GM12865 (cell line): Measurements from ENCODE around the gene GDPD3.

ENCODE experiments used
- DNase-seq: peaks from one replicate; pipeline ENCODE4 v3.0.0; 2010; ENCODE audit warnings: low read depth
- H3K4me3 ChIP-seq: 2 replicates; pipeline ENCODE4 v1.5.1; 2011; ENCODE audit warnings: mild to moderate bottlenecking, low read depth, low read length, control low read depth
- CTCF ChIP-seq: IDR thresholded peaks from 2 replicates; pipeline ENCODE4 v1.5.1; 2011; ENCODE audit warnings: low read length, control low read depth, low read depth, inconsistent platforms; ENCODE audit not compliant: insufficient read depth; ENCODE audit errors: missing control alignments

The GDPD3 gene

GRCh38 chr16:30108059-30108850 lies 5.1 kb downstream of the GDPD3 start:
- DNase-seq: no peak
- H3K4me3 ChIP-seq: no peak overlapping the region
- no peak for TF ChIP-seq CTCF

GRCh38 chr16:30104492-30104891 lies 8.8 kb downstream of the GDPD3 start:
- no peak for DNase-seq
- no peak overlapping the region for H3K4me3 ChIP-seq
- no peak for TF ChIP-seq CTCF

GRCh38 chr16:30104090-30104489 lies 9.2 kb downstream of the GDPD3 start:
- no peak for TF ChIP-seq CTCF
- no peak for DNase-seq
- H3K4me3 ChIP-seq: no peak overlapping the region

GRCh38 chr16:30096862-30097563 lies 16.3 kb downstream of the GDPD3 start:
- peak overlapping the region; percentile 68 for H3K4me3 ChIP-seq
- TF ChIP-seq CTCF: no peak
- DNase-seq: peak; percentile 44

GRCh38 chr16:30096105-30096861 lies 17.1 kb downstream of the GDPD3 start, which contains the start of gene YPEL3:
Gene YPEL3, minus strand, starts transcription at chr16:30096213. Its CDS starts 731 bp downstream, at chr16:30095482.
- TF ChIP-seq CTCF: no peak
- DNase-seq: peak; percentile 95
- H3K4me3 ChIP-seq: peak within 1 kb of the TSS; percentile 76

GRCh38 chr16:30095166-30096078 lies 17.9 kb downstream of the GDPD3 start:
- no peak for DNase-seq
- H3K4me3 ChIP-seq: peak overlapping the region; percentile 76
- no peak for TF ChIP-seq CTCF
